ENCODE data around the gene CALCOCO2. TPM values are rescaled to one million over a fixed set of nuclear protein-coding genes. Genes with fewer than 3 reads are reported as not detected.

Gene CALCOCO2
- total RNA-seq, 4 donors from 2014 or later, result 157 to 210 (median 183) TPM

GRCh38 chr17:48901241-48901640, 70.4 kb downstream of the CALCOCO2 start:
- Histone ChIP-seq H3K27ac (replicated peaks in 1 of 4) (no peak overlapping the region), H3K36me3 (peaks cover 4 to 23% (median 17%) of the 10 kb centered on the region in 4 donors), H3K27me3 (no peaks in the 10 kb centered on the region), H3K9me3 (no peaks in the 10 kb centered on the region), H3K4me1 (no peaks in the 10 kb centered on the region), H3K4me3 (no peak overlapping the region)
- TF ChIP-seq POLR2A (IDR thresholded peaks at IDR 0.05; ENCODE audit: low read depth), result no peak
- TF ChIP-seq EP300 (IDR thresholded peaks at IDR 0.05), result no peak
- no peak for TF ChIP-seq CTCF (IDR thresholded peaks at IDR 0.05)
- no peak for TF ChIP-seq POLR2AphosphoS5 (IDR thresholded peaks at IDR 0.05)
- intact Hi-C loops (cut with DNase I), result no loop called here
- no peak for DNase-seq (ENCODE audit: extremely low spot score)
- WGBS, result 86% methylated on average over 1 of the region's 1 CpG

GRCh38 chr17:48903401-48903800, 72.6 kb downstream of the CALCOCO2 start:
- no peak overlapping the region for H3K4me3 ChIP-seq
- no peaks in the 10 kb centered on the region for H3K27me3 ChIP-seq
- no peak for DNase-seq (ENCODE audit: extremely low spot score)
- no peak overlapping the region for H3K27ac ChIP-seq (replicated peaks in 1 of 4)
- no peaks in the 10 kb centered on the region for H3K9me3 ChIP-seq
- 100% methylated on average over 1 of the region's 1 CpG for WGBS
- H3K4me1 ChIP-seq, result peaks cover 6 to 8% (median 7%) of the 10 kb centered on the region in 4 donors
- peaks cover 0 to 2% (median 2%) of the 10 kb centered on the region in 4 donors for H3K36me3 ChIP-seq
- intact Hi-C loops (cut with DNase I), result no loop called here
- no peak for TF ChIP-seq EP300 (IDR thresholded peaks at IDR 0.05)

GRCh38 chr17:48904428-48904827, 73.6 kb downstream of the CALCOCO2 start:
- H3K9me3 ChIP-seq, result no peaks in the 10 kb centered on the region
- no peak overlapping the region for H3K27ac ChIP-seq (replicated peaks in 1 of 4)
- TF ChIP-seq EP300 (IDR thresholded peaks at IDR 0.05) (no peak), POLR2A (IDR thresholded peaks at IDR 0.05; ENCODE audit: low read depth) (no peak), CTCF (IDR thresholded peaks at IDR 0.05) (no peak), POLR2AphosphoS5 (IDR thresholded peaks at IDR 0.05) (no peak)
- no peaks in the 10 kb centered on the region for H3K36me3 ChIP-seq
- H3K4me3 ChIP-seq, result no peak overlapping the region
- H3K4me1 ChIP-seq, result peaks cover 11 to 13% (median 12%) of the 10 kb centered on the region in 4 donors
- DNase-seq (ENCODE audit: extremely low spot score), result no peak
- intact Hi-C loops (cut with DNase I), result no loop called here
- WGBS, result 87% methylated on average over 7 of the region's 7 CpGs
- H3K27me3 ChIP-seq, result no peaks in the 10 kb centered on the region

- no peak for TF ChIP-seq POLR2AphosphoS5 (IDR thresholded peaks at IDR 0.05)
- TF ChIP-seq POLR2A (IDR thresholded peaks at IDR 0.05; ENCODE audit: low read depth), result no peak
- no peak for TF ChIP-seq EP300 (IDR thresholded peaks at IDR 0.05)
- no peak for TF ChIP-seq CTCF (IDR thresholded peaks at IDR 0.05)
- no peaks in the 10 kb centered on the region for H3K27me3 ChIP-seq
- no peak for DNase-seq (ENCODE audit: extremely low spot score)
- intact Hi-C loops (cut with DNase I), result loop anchor here (5.0 kb wide), 1 partner anchor 36 kb away; the partner anchor contains the start of gene SNF8
- H3K9me3 ChIP-seq, result no peaks in the 10 kb centered on the region
- no peak overlapping the region for H3K4me3 ChIP-seq
- peaks cover 0 to 8% (median 7%) of the 10 kb centered on the region in 4 donors for H3K36me3 ChIP-seq
- H3K4me1 ChIP-seq, result peaks cover 27 to 29% (median 28%) of the 10 kb centered on the region in 4 donors
- 83% methylated on average over 9 of the region's 9 CpGs for WGBS
- no peak overlapping the region for H3K27ac ChIP-seq (replicated peaks in 1 of 4)
These were observed 75.2 kb downstream of the CALCOCO2 start for GRCh38 chr17:48905987-48906515.

GRCh38 chr17:48907713-48908046, 76.8 kb downstream of the CALCOCO2 start:
- peaks cover 39 to 43% (median 41%) of the 10 kb centered on the region in 4 donors for H3K4me1 ChIP-seq
- WGBS, result 29% methylated on average over 2 of the region's 2 CpGs
- intact Hi-C loops (cut with DNase I), result loop anchor here (5.0 kb wide), 1 partner anchor 35 kb away; the partner anchor contains the start of gene SNF8
- no peaks in the 10 kb centered on the region for H3K9me3 ChIP-seq
- DNase-seq (ENCODE audit: extremely low spot score), result no peak
- peak overlapping the region; percentile 86 to 100 (median 96) for H3K4me3 ChIP-seq
- no peak for TF ChIP-seq CTCF (IDR thresholded peaks at IDR 0.05)
- TF ChIP-seq POLR2AphosphoS5 (IDR thresholded peaks at IDR 0.05), result no peak
- no peak for TF ChIP-seq EP300 (IDR thresholded peaks at IDR 0.05)
- TF ChIP-seq POLR2A (IDR thresholded peaks at IDR 0.05; ENCODE audit: low read depth), result no peak
- H3K27me3 ChIP-seq, result no peaks in the 10 kb centered on the region
- H3K27ac ChIP-seq (replicated peaks in 1 of 4), result peak overlapping the region; percentile 91 to 93 (median 92)
- peaks cover 0 to 21% (median 19%) of the 10 kb centered on the region in 4 donors for H3K36me3 ChIP-seq
